HG02610 (cell line): Measurements from ENCODE around the gene RBM19.

Experiments used
- ATAC-seq: cut with Tn5 transposase; IDR thresholded peaks from one replicate; pipeline ENCODE4 v1.9.1; 2021; ENCODE audit warnings: mild to moderate bottlenecking, moderate library complexity; ENCODE audit not compliant: unreplicated experiment

The RBM19 gene

DNA sequence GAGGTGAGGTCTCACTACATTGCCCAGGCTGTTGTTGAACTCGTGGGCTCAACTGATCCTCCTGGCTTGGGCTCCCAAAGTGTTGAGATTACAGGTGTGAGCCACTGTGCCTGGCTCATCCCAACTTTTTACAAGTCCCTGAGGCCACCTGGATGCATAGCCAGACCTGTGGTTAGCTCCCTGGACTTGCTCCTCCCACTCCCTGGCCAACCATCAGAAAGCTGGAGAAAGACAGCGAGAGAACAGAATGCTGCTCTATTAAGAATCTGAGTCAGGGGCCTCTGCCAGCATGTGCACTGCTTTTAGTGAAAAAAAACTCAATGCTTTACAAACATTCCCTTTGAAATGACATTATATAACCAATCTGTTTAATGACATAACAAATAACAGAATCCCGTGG lies 78.2 kb downstream of the RBM19 start:
- ATAC-seq = no peak

DNA sequence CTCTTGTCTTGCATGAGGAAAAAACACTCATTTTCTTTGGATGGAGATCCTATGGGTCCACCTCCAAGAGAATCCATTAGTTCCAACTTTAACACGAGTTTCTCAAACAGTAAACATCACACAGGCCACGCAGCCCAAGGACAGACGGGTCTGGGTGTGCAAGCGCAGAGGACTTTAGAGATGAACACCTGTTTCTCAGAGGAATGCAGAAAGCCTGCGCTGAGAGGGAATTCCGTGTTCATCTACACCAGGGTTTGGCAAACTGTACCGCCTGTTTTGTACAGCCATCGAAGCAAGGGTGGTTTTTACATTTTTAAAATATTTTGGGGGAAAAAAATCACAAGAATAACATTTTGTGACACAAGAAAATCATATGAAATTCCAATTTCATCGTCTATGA lies 79.4 kb downstream of the RBM19 start:
- no peak for ATAC-seq

DNA sequence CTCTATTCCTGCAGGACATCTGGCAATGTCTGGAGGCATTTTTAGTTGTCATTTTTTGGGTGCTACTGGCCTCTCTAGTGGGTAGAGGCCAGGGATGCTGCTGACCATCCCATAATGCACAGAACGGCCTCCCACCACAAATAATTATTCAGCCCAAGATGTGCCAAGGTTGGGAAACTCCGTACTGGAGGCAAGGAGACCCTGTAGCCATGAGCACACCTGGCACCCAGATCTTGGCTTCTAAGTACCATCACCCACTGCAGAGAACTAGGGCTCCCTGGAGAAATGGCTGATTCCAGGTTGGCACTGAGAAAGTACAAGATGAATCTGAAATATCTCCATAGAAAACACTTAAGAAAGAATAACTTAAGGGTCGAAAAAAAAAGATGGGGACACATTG lies 81.7 kb downstream of the RBM19 start:
- ATAC-seq = no peak

DNA sequence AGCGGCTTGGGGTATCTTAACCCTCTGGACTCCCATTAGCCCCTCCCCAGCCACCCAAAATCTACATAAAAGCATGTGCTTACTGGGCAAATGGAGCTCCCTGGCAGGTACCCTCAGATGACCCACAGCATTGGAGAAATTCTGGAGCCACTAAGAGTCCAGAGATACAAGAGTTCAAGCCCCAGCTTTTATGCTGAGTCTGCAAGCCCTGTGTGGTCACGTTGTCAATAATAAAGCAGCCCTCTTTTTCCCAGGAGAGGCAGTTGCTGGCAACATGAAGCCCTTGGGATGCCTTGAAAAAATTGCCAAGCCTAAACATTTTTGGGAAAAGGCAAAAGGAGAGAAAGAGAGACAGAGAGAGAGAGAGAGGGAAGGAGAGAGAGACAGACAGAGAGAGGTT lies 83.4 kb downstream of the RBM19 start:
- ATAC-seq = no peak

DNA sequence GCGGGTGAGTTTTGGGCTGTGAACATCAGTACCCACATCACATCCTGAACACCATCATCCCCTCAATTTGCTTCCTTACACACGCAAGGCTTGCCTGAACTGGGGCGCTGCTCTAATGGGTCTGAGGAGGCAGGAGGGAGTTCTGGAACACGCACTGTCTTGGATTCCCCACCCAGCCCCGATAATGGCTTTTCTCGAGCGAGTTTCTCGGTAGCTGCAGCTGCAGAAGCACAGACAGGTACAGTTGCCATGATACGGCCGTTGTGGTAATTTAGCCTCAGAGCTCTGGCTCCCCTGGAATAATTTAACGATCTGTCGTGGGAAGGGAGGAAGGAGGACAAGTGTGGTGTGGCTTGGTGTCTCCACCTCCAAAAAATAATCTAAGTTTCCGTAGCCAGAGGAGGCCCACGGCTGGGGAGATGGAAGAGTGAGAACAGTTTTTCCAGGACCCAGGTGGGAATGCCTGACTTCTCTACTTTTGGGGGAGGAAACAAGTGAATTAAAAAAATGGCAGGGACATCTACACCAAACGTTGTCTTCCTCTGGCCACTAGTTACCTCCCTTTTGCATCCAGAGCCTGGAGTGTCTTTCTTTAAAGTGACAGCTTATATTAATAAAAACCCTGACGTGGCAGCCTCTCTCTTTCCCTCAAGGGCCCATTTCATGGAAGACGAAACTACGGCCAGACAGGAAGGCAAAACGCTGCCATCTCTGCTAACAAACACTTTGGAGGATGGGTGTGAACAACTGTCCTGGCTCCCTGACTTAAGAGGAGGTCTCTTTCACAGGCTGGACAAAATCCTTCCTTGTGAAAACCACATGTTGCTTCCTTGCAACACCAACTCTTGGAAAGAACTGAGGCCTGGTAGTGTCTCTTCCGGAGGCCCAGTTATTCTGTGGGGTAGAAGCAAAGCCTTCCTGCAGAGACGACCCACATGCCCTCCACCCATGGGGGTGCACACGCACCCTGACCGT lies 84.8 kb downstream of the RBM19 start:
- ATAC-seq = no peak

DNA sequence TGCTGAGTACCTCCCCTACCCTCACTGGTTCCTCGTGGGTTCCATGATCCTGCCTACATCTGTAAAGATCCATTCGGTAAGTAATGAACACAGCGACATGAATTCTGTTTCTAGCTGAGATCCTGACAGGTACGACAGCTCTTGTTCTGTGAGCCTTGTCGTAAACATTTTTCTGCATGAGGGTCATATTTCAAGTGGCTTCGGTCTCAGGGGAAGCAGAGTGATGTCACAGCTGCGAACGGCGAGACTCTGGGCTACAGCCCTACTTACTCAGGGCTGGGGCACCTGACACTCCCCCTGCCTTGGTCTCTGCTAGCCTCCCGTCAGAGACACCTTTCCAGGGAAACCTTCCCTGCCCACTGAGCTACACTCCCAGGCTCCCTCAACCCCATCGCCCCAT lies 85.8 kb downstream of the RBM19 start:
- no peak for ATAC-seq

DNA sequence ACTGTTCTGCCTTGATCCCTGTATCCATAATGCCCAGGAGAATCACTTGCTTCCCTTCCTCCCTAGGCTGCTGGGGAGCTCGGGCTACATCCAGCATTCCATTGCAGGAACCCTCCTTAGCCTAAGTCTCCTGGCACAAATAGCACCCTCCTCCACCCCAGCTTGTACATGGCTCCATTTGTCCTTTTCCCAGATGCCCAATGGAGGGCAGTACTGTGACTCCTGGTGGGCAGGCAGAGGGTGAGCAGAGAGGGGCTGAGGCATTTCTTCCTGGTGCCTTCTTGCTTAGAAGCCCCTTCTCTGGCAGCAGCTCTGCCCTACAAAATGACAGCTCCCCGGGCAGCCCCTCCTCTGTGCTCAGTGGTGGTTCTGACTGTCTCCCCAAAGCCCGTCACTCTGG lies 86.5 kb downstream of the RBM19 start:
- no peak for ATAC-seq

DNA sequence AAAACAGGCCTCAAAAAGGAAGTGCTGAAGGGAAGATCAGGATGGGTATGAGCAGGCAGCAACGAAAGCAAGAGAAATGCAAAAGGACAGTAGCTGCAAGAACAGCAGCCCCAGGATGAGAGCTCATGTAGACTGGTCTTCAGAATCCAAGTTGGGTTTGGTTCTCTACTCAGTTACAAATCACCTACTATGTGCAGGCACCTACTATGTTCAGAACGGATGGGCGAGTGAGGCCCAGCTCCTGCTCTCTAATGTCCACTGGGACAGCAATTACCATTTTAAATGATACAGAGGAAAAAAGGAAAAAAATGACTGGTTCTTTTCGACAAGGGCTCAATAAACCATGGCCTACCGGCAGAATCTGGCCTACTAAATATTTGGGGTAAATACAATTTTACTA lies 88.5 kb downstream of the RBM19 start:
- no peak for ATAC-seq

DNA sequence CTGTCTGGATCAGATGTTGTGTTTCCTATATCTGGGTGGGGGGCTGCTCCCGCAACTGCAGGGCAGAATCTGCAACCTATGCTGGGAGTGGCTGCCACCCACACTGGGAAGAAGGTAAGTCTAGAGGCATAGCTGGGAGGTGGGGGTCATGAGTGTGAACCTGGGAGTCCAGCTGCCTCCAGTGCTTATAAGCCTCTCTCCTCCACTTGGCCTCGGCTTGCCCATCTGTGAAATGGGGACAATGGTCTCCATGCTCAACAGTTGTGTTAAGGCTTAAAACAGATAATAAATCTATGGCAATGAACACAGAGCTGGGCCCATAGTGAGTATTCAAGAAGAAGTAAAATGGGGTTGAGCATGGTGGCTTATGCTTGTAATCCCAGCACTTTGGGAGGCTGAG lies 90.0 kb downstream of the RBM19 start:
- no peak for ATAC-seq

DNA sequence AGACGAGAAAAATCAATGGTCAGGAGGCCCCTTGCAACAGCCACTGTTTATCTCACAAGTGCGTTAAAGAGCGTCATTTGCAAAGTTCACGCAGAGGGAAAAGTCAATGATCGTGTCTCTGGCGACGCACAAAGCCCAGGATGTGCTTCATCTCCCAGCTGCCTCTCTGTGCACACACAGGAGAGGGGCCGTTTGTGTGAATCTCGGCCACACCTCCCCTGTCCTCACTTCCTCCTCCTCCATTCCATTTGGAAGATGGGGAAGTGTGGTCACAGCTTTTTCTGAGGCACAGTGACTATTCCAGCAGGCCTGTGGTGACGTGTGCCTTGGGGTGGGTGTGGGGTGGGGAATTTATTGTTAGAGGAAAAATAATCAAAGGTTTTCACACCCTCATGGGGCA lies 90.4 kb downstream of the RBM19 start:
- ATAC-seq = no peak

DNA sequence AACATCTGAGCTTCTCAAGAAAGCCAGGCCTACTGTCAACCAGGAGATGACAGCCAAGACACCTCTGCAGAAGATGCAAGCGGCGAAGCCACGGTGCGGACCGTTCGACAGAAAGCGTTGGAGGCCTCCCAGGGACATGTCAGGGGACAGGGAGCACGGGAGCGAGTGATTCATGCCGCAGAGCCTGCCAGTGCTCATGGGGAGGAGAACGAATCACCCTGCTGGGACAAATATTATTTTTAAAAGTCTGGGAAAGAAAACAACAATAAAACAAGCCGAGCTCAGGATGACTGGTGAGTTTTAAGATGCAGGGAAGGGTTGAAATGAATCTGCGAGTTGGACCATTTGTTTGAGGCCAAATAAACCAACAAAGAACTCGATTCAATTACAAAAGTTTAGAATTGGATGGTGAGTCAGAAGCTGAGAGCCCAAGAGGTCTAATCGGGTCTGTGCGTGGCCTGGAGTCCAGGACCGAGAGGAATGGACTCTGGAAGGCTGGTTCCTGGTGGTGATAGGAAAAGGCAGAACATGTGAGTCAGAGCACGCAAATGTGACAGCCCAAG lies 91.0 kb downstream of the RBM19 start:
- ATAC-seq = no peak

DNA sequence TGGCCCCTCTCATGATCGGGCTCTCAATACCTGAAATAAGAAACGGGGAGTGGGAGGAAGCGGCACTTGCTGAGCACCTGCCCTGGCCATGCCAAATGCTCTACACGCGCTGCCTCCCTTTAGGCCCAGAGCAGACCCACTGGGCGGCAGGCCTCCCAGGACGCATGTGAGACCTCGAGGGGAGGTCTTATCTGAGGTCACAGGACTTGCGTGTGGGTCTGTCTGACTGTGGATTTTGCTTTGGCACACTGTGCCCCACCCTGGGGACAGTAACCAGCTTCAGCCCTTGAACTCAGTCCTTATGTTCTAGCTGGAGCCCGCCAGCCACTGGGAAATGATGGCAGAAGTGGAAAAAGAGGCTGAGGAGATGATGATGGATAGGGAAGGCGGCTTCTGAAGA lies 91.8 kb downstream of the RBM19 start:
- ATAC-seq = no peak

DNA sequence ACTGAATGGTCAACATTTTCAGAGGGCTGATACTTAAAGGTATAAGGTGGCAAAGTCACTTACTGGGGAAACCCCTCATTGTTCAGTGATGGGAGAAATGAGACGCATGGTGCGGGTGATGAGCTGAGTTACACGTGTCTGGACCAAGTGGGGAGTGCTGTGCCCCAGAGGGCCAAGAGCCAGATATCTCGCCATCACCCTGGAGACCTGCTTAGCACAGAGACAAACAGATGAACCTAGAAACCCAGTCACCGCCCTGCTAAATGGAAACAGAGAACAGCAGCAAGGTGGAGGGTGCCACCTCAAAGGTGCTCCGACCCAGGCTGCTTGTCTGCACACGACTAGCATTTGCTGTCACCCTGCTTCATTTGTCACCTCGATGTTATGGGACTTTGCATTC lies 92.4 kb downstream of the RBM19 start:
- no peak for ATAC-seq

DNA sequence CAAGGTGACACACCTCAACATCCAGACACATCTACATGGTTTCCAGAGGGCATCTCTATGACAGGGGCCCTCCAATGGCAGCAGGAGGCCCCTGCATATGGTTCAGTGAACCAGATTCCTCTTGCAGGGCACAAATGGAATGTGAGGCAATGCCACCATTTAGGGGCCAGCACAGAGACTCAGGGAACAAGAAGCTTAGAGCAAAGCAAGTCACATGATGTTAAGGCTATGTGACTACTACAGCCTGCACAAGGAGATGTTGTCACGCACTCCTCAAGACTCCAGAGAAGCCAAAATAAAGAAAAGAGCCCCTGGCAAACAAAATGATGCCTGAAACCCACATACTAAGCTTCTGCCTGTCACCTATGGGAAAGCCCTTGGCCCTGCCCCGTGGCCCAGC lies 95.2 kb downstream of the RBM19 start:
- ATAC-seq = no peak

DNA sequence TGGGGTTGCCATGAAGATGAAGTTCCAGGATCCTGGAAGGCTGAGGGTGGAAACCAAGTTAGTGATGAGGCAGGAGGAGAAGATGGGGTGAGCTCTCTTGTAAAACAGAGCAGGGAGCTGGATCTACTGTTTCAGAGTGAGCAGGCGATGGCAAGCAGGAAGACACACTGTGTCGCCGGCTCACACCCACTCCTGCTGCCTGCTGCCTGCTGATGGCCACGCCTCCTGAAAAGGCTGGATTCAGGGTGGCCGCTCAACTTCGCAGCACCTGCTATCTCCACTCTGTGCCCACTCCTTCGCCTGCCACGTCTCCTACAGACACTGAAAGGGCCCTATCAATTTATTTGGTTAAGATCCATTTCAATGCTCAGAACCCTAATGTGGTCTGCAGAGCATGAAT lies 96.1 kb downstream of the RBM19 start:
- no peak for ATAC-seq

DNA sequence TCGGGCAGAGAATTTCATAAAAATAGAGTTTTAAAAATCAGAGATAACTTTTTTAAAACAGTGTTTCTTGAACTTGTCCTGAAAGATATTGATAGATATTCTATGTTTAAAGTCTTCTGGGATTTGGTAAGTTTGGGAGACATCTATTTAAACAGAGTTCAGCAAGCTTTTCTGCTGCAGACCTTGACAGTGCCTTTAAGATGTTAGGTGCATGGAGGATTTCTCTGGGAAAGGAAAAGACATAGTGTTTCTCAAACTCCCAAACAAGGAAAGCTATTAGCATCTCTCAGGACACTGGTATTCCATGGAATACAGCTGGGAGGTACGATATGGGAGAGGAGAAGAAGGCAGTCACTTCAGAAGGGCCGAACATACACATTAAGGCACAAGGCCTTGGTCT lies 97.8 kb downstream of the RBM19 start:
- no peak for ATAC-seq

DNA sequence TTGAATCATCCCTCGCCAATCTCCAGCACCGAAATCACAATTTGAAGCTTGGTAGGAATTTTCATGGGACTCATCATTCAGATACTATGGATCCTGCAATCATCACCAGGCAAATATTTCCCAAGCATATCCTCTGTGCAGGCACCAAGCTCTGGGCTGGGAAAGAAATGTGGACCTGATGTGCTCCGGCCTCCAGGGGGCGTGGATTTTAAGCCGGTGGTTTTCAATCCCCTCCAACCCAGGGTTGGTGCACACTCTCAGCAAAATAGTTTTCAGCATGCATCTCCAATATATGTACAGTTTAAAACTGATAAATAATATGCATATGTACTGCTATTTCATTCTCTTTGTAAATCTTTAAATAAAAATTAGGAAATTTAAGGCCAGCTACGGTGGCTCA lies 98.9 kb downstream of the RBM19 start:
- ATAC-seq = no peak

DNA sequence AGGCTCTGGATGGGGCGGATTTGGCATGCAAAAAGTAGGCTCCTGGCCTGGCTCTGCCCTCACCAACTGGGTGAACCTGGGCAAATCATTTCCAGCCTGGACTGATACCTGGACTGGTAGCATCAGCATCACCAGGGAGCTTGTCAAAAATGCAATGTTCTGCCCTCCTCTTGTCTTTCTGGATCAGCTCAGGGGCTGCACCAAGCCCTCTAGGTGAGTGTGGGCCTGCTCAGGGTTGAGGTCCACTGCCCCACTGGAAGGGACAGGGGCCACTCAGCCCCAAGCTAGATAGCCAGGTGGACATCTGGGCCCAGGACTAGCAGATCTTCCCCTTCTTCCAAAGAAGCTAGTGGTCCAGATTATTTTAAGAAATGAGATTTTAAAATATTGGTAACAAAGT lies 99.6 kb downstream of the RBM19 start:
- ATAC-seq = no peak

DNA sequence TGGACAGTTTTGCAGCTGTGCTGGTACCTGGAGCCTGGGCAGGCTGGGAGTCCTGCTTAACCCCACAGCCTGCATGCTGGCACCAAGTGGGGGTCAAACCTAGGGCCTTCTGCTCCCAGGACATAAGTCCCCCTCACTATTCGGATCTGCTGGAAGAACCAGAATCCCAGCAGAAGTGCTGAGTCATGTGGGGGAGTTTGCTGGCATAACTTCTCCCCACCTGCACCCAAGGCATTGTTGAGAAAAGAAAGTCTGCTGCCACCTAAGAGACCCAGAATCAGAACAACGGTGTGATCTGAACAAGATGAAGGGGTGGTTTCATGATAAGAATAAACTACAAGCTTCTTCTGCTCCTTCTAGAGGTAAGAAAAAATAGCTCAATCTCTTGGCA lies 102.7 kb downstream of the RBM19 start:
- no peak for ATAC-seq

DNA sequence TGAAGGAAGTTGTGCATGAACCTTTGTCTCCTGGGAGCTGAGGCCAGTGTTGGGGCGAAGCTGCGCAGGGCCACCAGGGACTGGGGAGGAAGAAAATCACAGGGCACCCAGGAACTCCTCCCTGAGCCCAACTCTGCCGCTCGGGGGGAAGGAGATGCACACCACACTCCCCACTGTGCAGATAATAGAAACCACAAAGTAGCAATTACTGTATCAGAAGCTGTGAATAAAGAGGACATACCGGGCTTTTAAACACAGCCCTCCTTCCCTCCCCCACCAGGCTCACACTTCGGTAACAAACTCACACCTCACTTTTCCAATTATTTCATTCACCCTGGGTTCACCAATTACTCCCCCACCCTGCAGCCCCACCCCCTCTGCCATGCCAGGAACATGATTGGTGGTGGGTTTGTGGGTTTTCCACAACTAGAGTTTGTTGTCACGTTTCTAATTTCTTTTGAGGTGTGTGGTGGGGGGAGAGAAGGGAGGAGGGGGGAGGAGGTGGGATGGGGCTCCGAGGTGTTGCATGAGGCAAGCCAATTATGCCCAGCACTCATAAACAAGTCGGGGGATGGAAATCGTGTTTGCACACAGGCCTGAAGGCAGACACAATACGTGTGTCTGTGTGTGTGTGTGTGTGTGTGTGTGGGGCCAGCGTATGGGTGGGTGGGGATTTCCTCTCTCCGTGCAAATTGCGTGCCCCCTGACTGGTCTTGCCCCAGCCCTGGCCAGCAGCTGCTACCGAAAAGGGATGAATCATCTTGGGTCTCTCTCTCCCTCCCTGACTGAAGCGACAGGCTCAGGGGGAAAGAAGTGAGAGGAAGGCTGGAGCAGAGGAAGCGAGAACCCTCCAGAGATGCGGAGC lies 103.3 kb downstream of the RBM19 start:
- ATAC-seq = no peak

DNA sequence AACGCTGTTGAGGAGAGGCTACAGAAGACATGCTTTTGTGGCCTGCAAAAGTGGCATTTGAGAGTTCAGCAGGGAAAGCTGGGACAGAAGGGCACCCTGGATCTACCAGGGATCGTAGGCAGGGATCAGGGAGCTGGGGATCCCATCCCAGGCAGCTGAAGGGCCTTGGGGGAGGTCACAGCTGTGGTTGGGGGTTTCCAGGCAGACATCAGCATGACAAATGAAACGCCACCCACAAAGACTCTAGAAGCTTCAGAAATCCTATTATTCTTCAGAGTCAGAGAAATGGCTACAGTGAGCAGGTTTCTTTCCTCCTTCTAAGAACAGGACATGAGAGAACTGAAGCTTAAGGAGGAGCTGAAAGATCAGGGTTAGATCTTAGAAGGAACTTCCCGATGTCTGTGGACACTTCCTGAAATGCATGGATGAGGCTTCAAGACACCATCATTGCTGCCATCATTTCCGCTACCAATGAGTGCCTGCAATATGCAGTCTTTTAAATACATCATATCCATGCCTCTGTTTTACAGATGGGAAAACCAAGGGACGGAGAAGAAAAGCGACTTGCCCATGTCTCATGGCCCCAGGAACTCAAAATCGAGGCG lies 104.3 kb downstream of the RBM19 start:
- no peak for ATAC-seq
